ENCODE data around the gene UBXN4.
"Not testable (repeated sequence)": the region's sequence is repeated elsewhere in the genome, so short reads cannot be mapped to it uniquely, and the experiment has no call there.

The UBXN4 gene

GRCh38 chr2:135741395-135742324, at the start of gene UBXN4:
UBXN4 (plus strand) TSS chr2:135741855; CDS start chr2:135741930, 75 bp downstream.
- peak; percentile 93 to 97 for DNase-seq (ENCODE audit: low read depth in 2 of 2)

GRCh38 chr2:135694711-135695110, 46.9 kb upstream of the UBXN4 start:
- DNase-seq (ENCODE audit: low read depth in 2 of 2) = no peak

GRCh38 chr2:135698838-135699237, 42.8 kb upstream of the UBXN4 start:
- no peak for DNase-seq (ENCODE audit: low read depth in 2 of 2)

GRCh38 chr2:135701442-135701841, 40.2 kb upstream of the UBXN4 start:
- DNase-seq (ENCODE audit: low read depth in 2 of 2) = no peak

- DNase-seq (ENCODE audit: low read depth in 2 of 2) = no peak
These were observed 38.4 kb upstream of the UBXN4 start for GRCh38 chr2:135703300-135703699.

GRCh38 chr2:135704075-135704474, 37.6 kb upstream of the UBXN4 start:
- not testable (repeated sequence) for DNase-seq (ENCODE audit: low read depth in 2 of 2)

GRCh38 chr2:135708159-135708558, 33.5 kb upstream of the UBXN4 start:
- no peak for DNase-seq (ENCODE audit: low read depth in 2 of 2)

GRCh38 chr2:135709992-135710391, 31.7 kb upstream of the UBXN4 start:
- DNase-seq (ENCODE audit: low read depth in 2 of 2) = peak; percentile 47 to 48

GRCh38 chr2:135715086-135715485, 26.6 kb upstream of the UBXN4 start:
- not testable (repeated sequence) for DNase-seq (ENCODE audit: low read depth in 2 of 2)

- DNase-seq (ENCODE audit: low read depth in 2 of 2) = no peak
These were observed 13.5 kb upstream of the UBXN4 start for GRCh38 chr2:135728064-135728743.

GRCh38 chr2:135732561-135732960, 9.1 kb upstream of the UBXN4 start:
- DNase-seq (ENCODE audit: low read depth in 2 of 2) = no peak

- DNase-seq (ENCODE audit: low read depth in 2 of 2) = no peak
These were observed 8.6 kb upstream of the UBXN4 start for GRCh38 chr2:135733045-135733444.

GRCh38 chr2:135736546-135736945, 5.1 kb upstream of the UBXN4 start:
- DNase-seq (ENCODE audit: low read depth in 2 of 2) = no peak

GRCh38 chr2:135740206-135740605, 1.4 kb upstream of the UBXN4 start:
- DNase-seq (ENCODE audit: low read depth in 2 of 2) = no peak

- no peak for DNase-seq (ENCODE audit: low read depth in 2 of 2)
These were observed 636 bp upstream of the UBXN4 start for GRCh38 chr2:135741043-135741394.

- peak in 1 of 2 donors; percentile 28 for DNase-seq (ENCODE audit: low read depth in 2 of 2)
These were observed 686 bp downstream of the UBXN4 start for GRCh38 chr2:135742325-135742757.

GRCh38 chr2:135743860-135744259, 2.2 kb downstream of the UBXN4 start:
- DNase-seq (ENCODE audit: low read depth in 2 of 2) = no peak

- no peak for DNase-seq (ENCODE audit: low read depth in 2 of 2)
These were observed 3.2 kb downstream of the UBXN4 start for GRCh38 chr2:135744760-135745314.

GRCh38 chr2:135745545-135745944, 3.9 kb downstream of the UBXN4 start:
- DNase-seq (ENCODE audit: low read depth in 2 of 2) = no peak

- DNase-seq (ENCODE audit: low read depth in 2 of 2) = no peak
These were observed 13.9 kb downstream of the UBXN4 start for GRCh38 chr2:135755573-135755972.

- no peak for DNase-seq (ENCODE audit: low read depth in 2 of 2)
These were observed 15.0 kb downstream of the UBXN4 start for GRCh38 chr2:135756692-135757091.

- no peak for DNase-seq (ENCODE audit: low read depth in 2 of 2)
These were observed 20.4 kb downstream of the UBXN4 start for GRCh38 chr2:135762022-135762421.

GRCh38 chr2:135762530-135762929, 20.9 kb downstream of the UBXN4 start:
- DNase-seq (ENCODE audit: low read depth in 2 of 2) = no peak
